ENCODE measurements around the gene INSIG2. TPM values are rescaled to one million over a fixed set of nuclear protein-coding genes. Genes with fewer than 3 reads are reported as not detected.

The INSIG2 gene
- total RNA-seq, 1 donor from 2014 or later: 64.2 TPM

- Histone ChIP-seq H3K4me3 (no peak overlapping the region), H3K9me3 (no peaks in the 10 kb centered on the region), H3K36me3 (no peaks in the 10 kb centered on the region), H3K27me3 (no peaks in the 10 kb centered on the region), H3K4me1 (no peaks in the 10 kb centered on the region), H3K27ac (no peak overlapping the region)
- TF ChIP-seq CTCF (IDR thresholded peaks at IDR 0.05): no peak
- intact Hi-C loops (cut with DNase I): no loop called here
- no peak for DNase-seq (ENCODE audit: low spot score in 2 of 2)
These were observed 22.3 kb upstream of the INSIG2 start for GRCh38 chr2:118065921-118066511.

GRCh38 chr2:118077636-118078247 lies 10.5 kb upstream of the INSIG2 start:
- no peak overlapping the region for H3K27ac ChIP-seq
- no peak for TF ChIP-seq CTCF (IDR thresholded peaks at IDR 0.05)
- H3K27me3 ChIP-seq: no peaks in the 10 kb centered on the region
- intact Hi-C loops (cut with DNase I): no loop called here
- no peaks in the 10 kb centered on the region for H3K4me1 ChIP-seq
- H3K4me3 ChIP-seq: no peak overlapping the region
- no peaks in the 10 kb centered on the region for H3K36me3 ChIP-seq
- no peak for DNase-seq (ENCODE audit: low spot score in 2 of 2)
- no peaks in the 10 kb centered on the region for H3K9me3 ChIP-seq

- DNase-seq (ENCODE audit: low spot score in 2 of 2): no peak
- no peak for TF ChIP-seq CTCF (IDR thresholded peaks at IDR 0.05)
- no peaks in the 10 kb centered on the region for H3K9me3 ChIP-seq
- intact Hi-C loops (cut with DNase I): no loop called here
- H3K36me3 ChIP-seq: no peaks in the 10 kb centered on the region
- H3K4me3 ChIP-seq: no peak overlapping the region
- H3K27me3 ChIP-seq: no peaks in the 10 kb centered on the region
- H3K4me1 ChIP-seq: no peaks in the 10 kb centered on the region
- no peak overlapping the region for H3K27ac ChIP-seq
These were observed 9.5 kb upstream of the INSIG2 start for GRCh38 chr2:118078734-118079133.

GRCh38 chr2:118084491-118085089 lies 3.7 kb upstream of the INSIG2 start:
- Histone ChIP-seq H3K4me3 (no peak overlapping the region), H3K9me3 (no peaks in the 10 kb centered on the region), H3K4me1 (peaks cover 0 to 5% of the 10 kb centered on the region in 2 donors), H3K27me3 (no peaks in the 10 kb centered on the region), H3K36me3 (no peaks in the 10 kb centered on the region), H3K27ac (no peak overlapping the region)
- no peak for DNase-seq (ENCODE audit: low spot score in 2 of 2)
- intact Hi-C loops (cut with DNase I): loop anchor here (5.0 to 10.0 kb wide), 2 partner anchors 72 to 270 kb away; partner anchors contain the start of genes CCDC93 and DDX18
- TF ChIP-seq CTCF (IDR thresholded peaks at IDR 0.05): no peak

- H3K36me3 ChIP-seq: no peaks in the 10 kb centered on the region
- no peaks in the 10 kb centered on the region for H3K9me3 ChIP-seq
- H3K27ac ChIP-seq: no peak overlapping the region
- intact Hi-C loops (cut with DNase I): loop anchor here (5.0 to 10.0 kb wide), 2 partner anchors 73 to 271 kb away; partner anchors contain the start of genes CCDC93 and DDX18
- H3K4me3 ChIP-seq: no peak overlapping the region
- no peak for TF ChIP-seq CTCF (IDR thresholded peaks at IDR 0.05)
- no peaks in the 10 kb centered on the region for H3K27me3 ChIP-seq
- DNase-seq (ENCODE audit: low spot score in 2 of 2): no peak
- peaks cover 0 to 10% of the 10 kb centered on the region in 2 donors for H3K4me1 ChIP-seq
These were observed 2.9 kb upstream of the INSIG2 start for GRCh38 chr2:118085173-118086023.

Measured in ascending aorta (tissue), 2 donors.